Measurements from ENCODE around the gene TRAF3IP1. TPM values are rescaled to one million over a fixed set of nuclear protein-coding genes. Genes with fewer than 3 reads are reported as not detected.

TRAF3IP1 gene
- total and polyA plus RNA-seq, 2 of the 13 experiments (the other 11 are each of a cell fraction or from before 2014, with no cell fraction given), result 4.1 to 12.9 TPM

- peak; percentile 39; the same call in 1 of the 2 replicates for TF ChIP-seq ZBTB34 (CRISPR knock-in tag; IDR thresholded peaks at IDR 0.05)
- no peak for TF ChIP-seq ZBTB21 (CRISPR knock-in tag; IDR thresholded peaks at IDR 0.05)
- TF ChIP-seq HNRNPLL (IDR thresholded peaks at IDR 0.05; ENCODE audit: low read depth, low read length, poor library complexity, severe bottlenecking), result peak; percentile 30
- TF ChIP-seq RFX5 (IDR thresholded peaks at IDR 0.05; ENCODE audit: low read depth, low read length), result no peak
- TF ChIP-seq ZNF281 (CRISPR knock-in tag; IDR thresholded peaks at IDR 0.05; ENCODE audit: borderline replicate concordance), result no peak
- TF ChIP-seq RBM39 (IDR thresholded peaks at IDR 0.05; ENCODE audit: low read depth, low read length, poor library complexity, severe bottlenecking), result peak; percentile 54
- no peak for TF ChIP-seq ZNF407 (CRISPR knock-in tag; IDR thresholded peaks at IDR 0.05; ENCODE audit: not compliant biosample characterization)
- no peak for TF ChIP-seq RNF2 (conservative IDR thresholded peaks at IDR 0.05; ENCODE audit: low read depth)
- TF ChIP-seq ZEB1 (IDR thresholded peaks at IDR 0.05; ENCODE audit: insufficient replicate concordance, low read depth), result no peak
- TF ChIP-seq ZNF34 (CRISPR knock-in tag; IDR thresholded peaks at IDR 0.05; ENCODE audit: borderline replicate concordance), result no peak
- TF ChIP-seq GMEB2 (CRISPR knock-in tag; IDR thresholded peaks at IDR 0.05; ENCODE audit: low read depth), result no peak
- TF ChIP-seq ZNF484 (CRISPR knock-in tag; IDR thresholded peaks at IDR 0.05; ENCODE audit: borderline replicate concordance, low read depth), result no peak
- TF ChIP-seq FOXP1 (IDR thresholded peaks at IDR 0.05), result no peak
- no peak for TF ChIP-seq FOXP1 (CRISPR knock-in tag; IDR thresholded peaks at IDR 0.05)
These were observed 114.8 kb downstream of the TRAF3IP1 start (continued) for GRCh38 chr2:238434846-238435751.
